HS-5 (cell line): ENCODE data around the gene PRRX1.

Source experiments
- DNase-seq: peaks from one replicate; pipeline ENCODE4 v3.0.0-alpha.2; 2012; ENCODE audit warnings: low read depth

Gene PRRX1

DNA sequence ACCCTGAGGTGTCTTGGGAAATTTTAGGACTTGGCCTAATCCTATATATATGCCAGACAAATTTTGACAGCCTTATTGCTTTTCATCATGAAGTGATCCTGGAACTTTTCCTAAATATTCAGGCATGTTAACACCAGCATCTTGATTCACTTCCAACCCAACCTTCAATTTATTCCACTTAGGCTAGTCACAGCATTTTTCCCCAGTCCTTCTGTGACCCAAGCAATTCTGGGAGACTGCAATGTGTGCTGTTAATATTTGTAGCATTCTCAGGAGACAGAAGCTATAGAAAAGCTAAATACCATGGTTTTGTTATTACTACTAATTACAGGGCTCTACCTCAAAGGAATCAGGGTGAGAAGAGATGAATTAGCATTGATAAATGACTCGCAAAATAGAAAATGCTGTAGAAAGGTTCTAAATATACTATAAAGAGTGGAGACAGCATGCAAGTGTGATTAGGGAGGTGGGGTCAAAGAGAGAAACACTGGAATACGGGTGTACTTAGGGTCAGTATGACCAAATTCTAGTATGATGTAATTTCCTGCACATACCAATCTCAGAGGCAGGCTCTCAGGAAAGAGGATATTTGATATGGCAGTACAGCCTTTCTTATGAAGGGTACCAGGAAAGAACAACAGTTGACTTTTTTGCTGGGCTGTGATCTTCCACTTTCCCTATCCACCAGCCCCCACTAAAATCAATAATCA lies 29.1 kb downstream of the PRRX1 start:
- no peak for DNase-seq

DNA sequence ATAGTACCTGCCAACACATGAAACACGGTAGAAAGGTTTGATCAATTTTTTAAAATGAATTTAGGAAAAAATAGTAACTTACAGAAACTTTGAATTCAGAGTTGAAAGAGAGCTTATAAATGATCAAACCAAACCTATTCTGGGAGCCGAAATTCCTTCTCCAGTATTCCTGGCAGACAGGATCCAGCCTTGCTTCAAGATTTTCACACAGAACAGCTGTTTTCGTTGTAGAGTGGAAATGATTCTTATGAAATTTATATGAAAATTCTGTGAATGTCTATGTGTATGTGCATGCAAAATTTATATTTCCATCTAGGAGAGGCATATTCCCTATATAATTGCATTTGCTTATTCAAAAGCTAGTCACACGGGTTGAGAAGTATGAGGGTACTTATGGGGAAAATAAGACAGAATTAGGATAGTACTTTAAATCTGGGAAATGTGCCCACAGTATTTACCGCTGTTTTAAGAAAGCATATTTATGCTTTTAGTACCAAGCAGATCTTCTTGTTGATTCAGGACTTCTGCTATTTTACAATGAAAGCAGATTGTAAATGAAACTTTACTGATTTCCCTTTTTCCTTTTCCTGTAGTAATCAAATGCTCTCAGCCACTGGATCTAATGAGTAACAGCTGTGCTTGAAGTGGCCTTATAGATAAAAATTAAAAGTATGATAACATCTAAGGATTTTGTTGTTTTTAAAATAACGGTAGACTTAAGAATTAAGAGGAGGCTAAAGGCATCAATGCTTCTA lies 30.4 kb downstream of the PRRX1 start:
- DNase-seq: no peak

DNA sequence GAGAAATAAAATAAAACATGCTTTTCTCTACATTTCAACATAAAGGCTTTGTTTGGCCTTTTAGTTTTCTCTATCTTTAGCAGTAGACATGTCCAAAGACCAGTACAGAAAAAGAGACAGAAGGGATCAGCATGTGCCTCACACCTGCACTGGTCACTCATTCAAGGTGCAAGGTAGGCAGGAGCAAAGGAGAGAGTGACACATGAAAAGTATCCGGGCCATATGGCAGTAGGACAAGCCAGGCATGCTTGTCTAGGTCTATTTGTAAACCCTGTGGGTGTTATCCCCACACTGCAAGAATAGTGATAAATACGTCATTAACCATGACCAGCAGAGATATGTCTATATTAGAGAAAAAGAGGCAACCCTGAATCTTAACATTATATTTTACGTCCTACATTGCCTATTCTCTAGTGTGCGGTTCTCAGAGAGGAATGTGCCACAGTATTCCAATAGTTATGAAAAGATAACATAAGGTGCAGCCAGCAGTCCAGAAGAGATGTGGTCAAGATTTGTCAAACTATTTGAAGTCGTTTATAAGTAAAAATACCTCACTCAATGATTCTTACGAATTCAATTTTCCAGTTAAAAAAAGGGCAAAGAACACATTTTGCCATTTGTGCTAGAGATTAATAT lies 32.1 kb downstream of the PRRX1 start:
- DNase-seq: no peak

DNA sequence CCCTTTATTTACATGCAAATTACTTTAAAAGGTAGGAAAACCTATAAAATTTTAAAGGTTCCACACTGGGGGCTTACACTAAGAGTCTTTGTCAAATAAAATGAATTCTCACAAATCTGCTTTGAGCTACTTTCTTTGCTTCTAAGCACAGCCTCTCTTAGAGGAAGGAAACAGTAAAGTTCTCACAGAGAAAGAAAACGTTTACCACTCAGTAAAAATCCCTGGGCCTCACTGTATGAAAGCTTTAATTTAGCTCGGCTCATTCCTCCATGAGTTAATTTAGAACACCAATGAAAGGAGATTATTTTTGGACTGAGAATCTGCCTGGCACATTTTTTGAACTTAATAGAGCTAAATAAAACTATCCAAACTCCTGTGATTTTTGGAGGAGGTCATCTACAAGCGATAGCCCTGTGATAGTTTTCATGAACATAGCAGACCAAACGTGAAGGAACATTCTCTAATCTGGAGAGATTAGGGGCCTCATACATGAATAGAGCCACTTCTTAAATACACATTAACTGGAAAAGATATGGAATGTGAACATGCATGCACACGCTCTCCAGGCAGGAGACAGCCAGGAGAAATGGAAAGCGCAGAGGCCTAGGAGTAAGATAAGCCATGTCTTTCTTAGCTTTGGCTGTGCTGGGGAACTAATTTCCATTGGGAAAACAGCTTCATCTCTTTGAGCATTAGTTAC lies 32.8 kb downstream of the PRRX1 start:
- no peak for DNase-seq

DNA sequence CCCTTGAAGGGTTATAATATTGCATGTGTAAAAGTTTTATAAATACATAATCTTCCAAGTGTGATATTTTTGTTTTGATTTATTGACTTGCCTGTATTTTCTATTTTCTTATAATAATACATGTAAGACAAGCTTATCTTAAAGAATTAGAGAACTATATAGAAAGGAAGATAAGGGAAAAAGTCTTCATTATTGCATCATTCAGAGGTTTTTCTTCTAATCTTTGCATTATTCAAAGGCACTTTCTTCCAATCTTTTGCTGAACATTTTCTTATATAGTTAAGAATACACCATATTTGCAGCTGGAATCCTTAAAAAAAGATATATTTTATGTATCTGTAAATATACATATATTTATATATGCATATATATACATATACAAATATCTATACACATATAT lies 33.4 kb downstream of the PRRX1 start:
- no peak for DNase-seq

DNA sequence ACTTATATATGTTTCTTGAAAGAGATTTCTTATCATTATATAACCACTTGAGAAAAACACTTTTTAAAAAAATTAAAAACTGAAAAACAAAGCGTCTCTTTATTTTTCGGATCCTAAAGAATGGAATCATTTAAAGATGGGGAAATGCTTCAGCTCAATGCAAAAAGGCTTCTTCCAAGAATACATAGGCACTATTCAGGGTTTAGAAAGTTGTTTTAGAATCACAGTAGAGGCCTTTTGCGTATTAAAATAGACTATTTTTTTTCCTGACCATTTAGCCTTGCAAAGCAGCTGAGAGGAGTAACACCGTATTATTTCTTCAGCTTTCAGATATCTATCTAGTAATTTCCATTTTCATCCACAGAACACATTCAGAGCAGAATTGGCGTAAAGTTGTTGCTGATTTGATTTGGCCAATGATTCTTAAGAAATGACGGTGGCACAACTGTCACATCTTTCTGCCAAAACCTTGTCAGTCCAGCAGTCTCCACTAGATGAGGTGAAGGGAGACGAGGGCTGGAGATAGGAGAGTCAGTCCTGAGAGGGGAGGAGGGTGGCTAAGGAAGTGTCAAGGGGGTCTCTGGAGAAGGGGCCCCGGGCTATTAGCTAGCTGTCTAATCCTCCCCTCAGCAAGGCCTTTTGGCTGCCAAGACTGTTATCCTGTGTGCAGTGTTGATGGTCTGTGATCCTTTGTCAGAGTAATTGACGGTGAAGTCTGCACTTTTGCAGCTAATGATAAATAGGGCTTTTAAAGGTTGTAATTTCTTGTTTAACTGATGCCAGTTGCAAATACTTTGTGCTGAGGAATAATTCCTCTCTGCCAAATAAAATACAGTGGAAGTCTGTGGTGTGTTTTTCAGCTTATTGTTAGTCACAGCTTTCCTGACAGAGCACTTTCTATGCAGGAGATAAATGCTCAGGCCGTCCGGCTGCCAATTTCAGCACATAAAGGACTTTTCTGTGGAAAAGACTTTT lies 34.7 kb downstream of the PRRX1 start:
- no peak for DNase-seq

DNA sequence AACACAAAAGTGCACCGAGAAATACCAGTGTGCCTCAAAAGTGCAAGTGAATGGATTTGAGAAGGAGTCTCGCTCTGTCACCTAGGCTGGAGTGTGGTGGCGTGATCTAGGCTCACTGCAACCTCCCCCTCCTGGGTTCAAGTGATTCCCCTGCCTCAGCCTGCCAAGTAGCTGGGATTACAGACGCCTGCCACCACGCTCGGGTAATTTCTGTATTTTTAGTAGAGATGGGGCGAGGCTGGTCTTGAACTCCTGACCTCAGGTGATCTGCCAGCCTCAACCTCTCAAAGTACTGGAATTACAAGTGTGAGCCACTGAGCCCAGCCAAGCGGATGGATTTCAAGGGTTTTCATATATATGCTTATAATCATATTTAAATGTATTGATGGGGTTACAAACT lies 35.8 kb downstream of the PRRX1 start:
- DNase-seq: no peak

DNA sequence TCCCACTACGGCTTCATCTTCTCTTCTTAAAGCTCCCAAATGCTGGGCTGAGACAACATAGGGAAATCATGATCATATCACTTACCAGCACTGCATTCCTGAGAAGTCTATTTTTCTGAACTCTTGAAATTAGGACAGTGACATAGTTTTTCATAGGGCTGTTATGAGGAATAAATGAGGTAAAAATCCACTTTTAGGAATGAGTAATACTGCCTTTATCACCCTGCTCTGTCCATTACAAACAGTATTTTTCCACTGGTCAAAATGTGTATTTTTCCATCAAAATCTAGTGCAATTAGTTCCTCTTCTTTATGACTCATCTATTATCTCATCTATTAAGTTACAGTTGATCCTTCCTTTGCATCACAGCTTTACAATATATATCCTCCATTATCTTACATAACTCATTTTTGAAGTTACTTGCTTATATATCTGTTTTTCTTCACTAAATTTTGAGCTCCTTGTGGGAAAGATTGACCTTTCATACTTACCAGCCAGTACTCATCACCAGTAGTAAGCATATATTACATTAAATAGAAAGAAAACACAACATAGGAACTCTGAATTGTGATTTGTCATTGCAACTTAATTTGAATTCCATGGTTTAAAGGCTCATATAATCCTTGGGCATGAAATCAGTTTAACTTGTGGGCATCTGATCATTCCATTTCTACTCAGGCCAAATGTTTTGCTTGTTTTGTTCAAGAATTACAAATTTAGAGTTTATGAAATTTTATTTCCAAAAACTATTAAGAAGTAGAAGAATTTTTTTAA lies 37.1 kb downstream of the PRRX1 start:
- no peak for DNase-seq

DNA sequence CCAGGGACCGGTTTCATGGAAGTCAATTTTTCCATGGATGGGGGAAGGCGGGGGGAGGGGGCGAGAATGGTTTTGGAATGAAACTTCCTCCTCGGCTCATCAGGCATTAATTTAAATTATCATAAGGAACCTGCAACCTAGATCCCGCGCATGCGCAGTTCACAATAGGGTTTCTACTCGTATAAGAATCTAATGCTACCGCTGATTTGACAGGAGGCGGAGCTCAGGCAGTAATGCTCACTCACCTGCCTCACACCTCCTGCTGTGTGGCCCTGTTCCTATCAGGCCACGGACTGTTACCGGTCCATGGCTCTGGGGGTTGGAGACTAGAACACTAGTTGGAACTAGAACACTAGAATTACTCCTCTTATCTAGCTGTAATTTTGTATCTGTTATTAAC lies 38.0 kb downstream of the PRRX1 start:
- no peak for DNase-seq

DNA sequence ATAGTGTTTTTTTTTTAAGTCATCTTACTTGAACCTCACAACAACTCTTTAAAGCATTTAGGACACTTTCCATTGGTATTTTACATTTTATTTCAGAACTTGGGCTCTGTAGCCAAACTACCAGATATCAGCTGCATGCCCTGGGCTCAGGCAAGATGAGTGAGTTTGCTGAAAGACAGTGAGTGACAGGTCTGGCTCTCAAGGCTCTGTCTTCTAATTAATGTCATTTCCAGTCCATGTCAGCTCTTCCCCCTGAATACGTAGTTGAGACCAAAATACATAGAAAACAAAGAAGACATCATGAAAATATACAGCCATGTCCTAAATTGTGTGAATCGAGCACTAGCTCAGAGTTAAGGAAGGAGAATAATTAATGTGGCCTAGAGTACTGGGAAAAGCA lies 39.7 kb downstream of the PRRX1 start:
- DNase-seq: no peak

DNA sequence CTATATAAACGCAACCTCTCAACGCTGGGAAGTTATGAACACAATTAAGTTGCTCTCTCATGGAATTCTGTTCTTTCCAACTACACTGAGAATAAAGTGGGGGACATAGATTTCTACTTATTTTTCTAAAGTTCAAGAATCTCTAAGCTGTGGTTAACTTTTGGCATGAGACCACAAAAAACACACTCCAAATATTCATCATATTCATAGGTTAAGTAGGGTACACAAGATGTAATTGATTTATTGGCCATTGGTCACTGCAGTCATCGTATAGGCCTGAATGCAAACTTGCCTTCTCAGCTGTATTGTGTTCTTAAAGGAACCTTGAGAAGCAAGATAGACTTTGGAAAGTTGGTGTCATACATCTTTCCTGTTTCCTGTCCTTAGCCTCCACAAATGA lies 40.3 kb downstream of the PRRX1 start:
- DNase-seq: no peak

DNA sequence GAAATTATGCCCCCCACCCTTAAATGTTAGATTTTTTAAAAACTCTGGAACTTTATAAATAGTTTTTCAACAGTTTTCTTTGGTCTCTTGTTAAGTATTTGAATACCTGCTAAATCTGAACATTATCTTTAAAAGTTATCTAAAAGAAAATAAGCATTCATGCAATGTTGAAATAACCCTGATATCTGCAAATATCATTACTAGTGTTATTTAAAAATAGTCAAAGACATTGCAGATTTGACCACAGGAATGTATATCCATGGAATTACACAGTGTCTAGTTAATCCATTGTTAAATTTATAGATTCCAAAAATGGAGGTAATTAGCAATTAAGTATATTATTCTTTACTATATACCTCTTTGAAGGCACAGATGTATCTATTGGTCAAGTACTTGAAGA lies 42.0 kb downstream of the PRRX1 start:
- DNase-seq: no peak

DNA sequence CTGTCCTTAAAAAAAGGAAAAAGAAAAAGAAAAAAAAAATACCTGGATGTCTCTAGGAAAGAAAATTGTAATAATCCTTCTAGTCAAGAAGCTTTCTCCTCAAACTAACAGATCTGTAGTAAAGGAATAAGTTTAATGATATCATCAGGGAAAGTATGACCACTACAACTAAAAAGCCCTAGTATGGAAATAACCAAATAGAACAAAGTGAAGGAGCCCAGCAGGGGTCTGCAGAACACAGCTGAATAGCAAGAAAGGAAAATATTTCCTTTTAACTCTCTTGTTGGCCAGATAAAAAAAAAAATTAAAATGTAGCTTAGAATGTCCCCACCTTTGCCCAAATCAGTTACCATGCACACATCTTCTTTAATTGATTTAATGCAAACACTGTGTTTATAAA lies 43.2 kb downstream of the PRRX1 start:
- no peak for DNase-seq

DNA sequence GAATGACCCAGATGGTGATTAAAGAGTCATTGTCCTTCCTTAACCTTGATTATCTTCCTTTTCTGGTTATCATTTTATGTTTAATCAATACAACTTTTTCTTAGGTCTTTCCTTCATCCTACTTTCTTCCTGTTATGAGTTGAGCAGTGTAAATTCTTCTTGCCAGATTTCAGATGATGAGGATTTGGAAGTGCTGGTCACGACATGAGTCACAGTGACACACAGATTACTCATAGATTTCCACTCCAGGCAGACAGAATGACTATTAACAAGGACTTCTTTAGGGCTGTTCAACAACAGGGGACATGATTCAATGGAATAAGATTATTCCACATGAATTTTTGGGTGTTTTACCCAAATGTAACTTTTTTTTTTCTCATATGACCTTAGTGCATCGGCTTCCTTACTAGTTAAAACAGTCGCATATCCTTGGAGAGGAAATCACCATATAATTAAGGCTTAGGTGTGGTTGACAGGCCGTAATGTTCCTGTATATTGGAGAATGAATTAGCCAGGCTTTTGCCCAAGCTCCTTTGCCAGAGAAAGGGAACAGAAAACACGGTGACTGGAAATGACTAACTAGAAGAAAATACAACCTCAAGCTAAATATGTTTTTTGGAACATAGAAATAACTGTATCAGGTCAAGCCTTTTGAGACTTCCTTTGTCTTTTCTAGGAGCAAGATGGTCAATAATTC lies 44.2 kb downstream of the PRRX1 start:
- peak; percentile 98 for DNase-seq

DNA sequence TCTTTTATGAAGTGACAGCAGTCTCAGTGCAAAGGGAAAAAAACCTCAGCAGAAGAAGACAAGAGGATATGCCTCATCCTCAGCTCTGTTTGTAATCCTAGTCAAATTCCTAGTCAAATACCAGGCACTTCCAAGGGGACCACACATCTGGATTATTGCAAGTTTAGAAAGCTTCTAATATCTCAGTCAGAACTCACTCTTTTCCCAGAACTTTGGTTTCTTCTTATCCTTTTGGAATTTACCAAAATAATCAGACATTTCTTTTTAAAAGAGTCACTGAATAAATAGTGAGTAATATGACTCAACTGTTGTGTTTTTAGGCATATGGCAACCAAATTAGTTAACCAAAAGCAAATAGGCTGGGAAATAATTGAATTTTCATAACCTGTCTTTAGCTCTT lies 47.8 kb downstream of the PRRX1 start:
- DNase-seq: peak; percentile 91

DNA sequence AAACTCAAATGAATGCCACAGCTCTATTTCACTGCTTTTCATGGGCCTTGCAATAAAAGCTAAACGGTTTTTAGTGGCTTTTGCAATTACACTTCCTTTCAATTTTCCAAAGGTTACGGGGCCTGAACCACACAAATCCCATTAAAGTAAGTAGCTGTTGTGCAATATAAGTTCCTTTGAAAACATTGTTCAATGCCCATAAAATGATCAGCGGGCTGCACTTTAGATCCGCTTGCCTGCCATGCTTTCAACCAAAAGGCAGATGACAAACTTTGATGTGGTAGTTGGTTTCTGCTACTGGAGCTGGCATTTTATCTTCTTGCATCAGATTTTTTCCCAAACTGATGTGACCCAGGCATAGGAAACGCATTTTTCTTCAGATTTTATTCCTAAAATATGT lies 50.2 kb downstream of the PRRX1 start:
- no peak for DNase-seq

DNA sequence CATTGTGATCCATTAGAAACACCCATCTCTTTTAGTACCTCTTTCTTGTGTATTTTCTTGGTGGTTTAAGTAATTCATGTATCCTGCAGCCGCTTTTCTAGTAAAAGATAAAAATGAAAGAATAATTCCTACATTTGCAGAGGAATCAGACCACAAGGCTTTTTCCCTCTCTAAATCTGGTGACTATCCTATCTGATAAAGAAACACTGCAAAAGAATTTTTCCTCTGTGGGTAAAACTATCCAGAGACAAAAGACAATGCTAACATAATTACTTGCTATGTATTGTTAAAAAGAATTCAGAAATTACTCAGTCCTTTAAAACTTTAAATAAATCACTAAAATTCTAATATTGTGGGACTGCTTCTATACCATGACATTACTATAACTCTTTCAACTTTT lies 51.0 kb downstream of the PRRX1 start:
- DNase-seq: no peak

DNA sequence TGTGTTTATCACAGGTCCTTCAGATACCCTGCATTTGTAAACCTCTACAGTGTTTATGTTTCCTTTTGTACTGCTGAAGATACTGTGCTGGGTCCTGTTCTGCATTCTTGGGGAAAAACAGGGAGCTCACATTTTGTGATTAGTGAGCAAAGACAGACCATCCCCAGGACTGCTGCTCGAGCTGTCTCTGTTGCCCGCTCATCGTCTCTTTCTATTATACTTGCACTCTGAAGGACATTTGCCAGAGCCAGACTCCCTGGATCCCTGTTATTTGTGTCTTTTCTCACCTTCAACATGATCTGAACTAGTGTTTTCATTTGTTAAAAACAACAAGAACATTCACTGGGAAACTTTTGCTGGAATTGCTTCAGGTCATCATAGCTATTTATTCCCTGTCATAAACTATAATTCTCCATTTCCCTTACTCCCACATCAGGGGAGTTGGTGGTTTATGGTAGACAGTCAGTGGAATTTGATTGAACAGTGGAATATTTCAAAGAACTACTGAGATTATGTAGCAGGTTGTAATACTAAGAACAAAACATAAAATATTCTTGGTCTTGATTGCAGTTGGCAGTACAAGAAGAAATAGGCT lies 53.0 kb downstream of the PRRX1 start:
- no peak for DNase-seq

DNA sequence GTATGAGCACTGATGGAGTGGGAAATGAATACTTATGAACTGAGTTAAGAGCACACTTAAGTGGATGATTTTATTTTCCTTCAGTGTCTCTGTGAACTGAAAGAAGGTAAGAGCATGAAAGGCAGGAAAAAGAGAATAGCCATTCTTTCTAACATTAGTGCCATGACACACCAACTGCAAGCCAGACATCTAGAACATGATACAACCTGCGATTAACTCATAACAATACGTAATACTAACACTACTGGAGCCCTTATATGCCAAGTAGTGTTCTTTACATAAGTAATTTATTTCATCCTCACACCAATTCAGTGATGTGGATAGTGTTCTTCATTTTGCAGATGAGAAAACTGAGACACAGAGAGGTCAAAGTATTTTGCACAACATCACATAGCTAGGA lies 56.7 kb downstream of the PRRX1 start:
- no peak for DNase-seq

DNA sequence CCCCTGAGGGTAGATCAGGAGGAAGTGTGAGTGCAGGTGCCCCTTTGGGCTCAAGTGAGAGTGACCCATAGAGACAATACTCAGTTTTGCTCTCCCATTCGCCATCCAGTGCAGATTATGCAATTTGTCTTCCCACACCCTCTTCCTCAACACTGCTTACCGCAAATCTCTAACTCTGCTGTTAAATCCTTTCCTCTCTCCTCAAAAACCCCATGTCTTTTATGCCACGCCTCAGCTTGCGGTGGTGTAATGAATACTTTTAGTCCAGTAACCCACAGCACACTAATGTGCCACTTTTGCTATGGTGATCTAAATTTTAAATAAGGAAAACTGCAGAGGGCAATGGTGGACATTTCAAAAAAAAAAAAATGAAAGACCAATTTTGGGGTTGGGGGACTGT lies 57.7 kb downstream of the PRRX1 start:
- DNase-seq: no peak
